ENCODE measurements around the gene HDAC7.

HDAC7 gene

GRCh38 chr12:47753021-47754001 is 66.4 kb downstream of the HDAC7 start:
- POLR2A ChIA-PET: interaction anchor here (1.6 kb wide), 1 partner anchor 16 kb away, joined by 5 read pairs; no protein-coding TSS in a partner anchor
- no peak for DNase-seq (ENCODE audit: extremely low spot score)
- TF ChIP-seq BHLHE40 (IDR thresholded peaks at IDR 0.05; ENCODE audit: borderline replicate concordance) (no peak), L3MBTL2 (conservative IDR thresholded peaks at IDR 0.05) (no peak), ELF4 (IDR thresholded peaks at IDR 0.05) (no peak), PKNOX1 (IDR thresholded peaks at IDR 0.05) (no peak), SP1 (IDR thresholded peaks at IDR 0.05) (no peak)
- CTCF ChIA-PET: interaction anchor here (0.8 to 2.1 kb wide), 5 partner anchors 9 to 19 kb away, joined by 3 to 11 read pairs (median 3); no protein-coding TSS in a partner anchor

GRCh38 chr12:47752552-47752951 is 67.2 kb downstream of the HDAC7 start:
- ChIA-PET POLR2A (no interaction called here), CTCF (interaction anchor here (1.0 to 2.1 kb wide), 3 partner anchors 10 to 20 kb away, joined by 3 to 11 read pairs (median 3); no protein-coding TSS in a partner anchor)
- no peak for DNase-seq (ENCODE audit: extremely low spot score)
- no peak for TF ChIP-seq SUZ12 (IDR thresholded peaks at IDR 0.05)
- TF ChIP-seq L3MBTL2 (conservative IDR thresholded peaks at IDR 0.05): no peak
- no peak for TF ChIP-seq PKNOX1 (IDR thresholded peaks at IDR 0.05)
- TF ChIP-seq CTBP1 (IDR thresholded peaks at IDR 0.05; ENCODE audit: borderline replicate concordance): no peak
- no peak for TF ChIP-seq ZNF384 (IDR thresholded peaks at IDR 0.05)
- TF ChIP-seq FOXM1 (IDR thresholded peaks at IDR 0.05; ENCODE audit: borderline replicate concordance): no peak
- no peak for TF ChIP-seq ELF4 (IDR thresholded peaks at IDR 0.05)
- no peak for TF ChIP-seq HDGF (IDR thresholded peaks at IDR 0.05; ENCODE audit: borderline replicate concordance)
- no peak for TF ChIP-seq ARNT (IDR thresholded peaks at IDR 0.05)

GRCh38 chr12:47752121-47752520 is 67.6 kb downstream of the HDAC7 start:
- DNase-seq (ENCODE audit: extremely low spot score): no peak
- TF ChIP-seq LEF1 (IDR thresholded peaks at IDR 0.05; ENCODE audit: borderline replicate concordance) (no peak), FOXM1 (IDR thresholded peaks at IDR 0.05; ENCODE audit: borderline replicate concordance) (no peak), HDGF (IDR thresholded peaks at IDR 0.05; ENCODE audit: borderline replicate concordance) (no peak), ELF4 (IDR thresholded peaks at IDR 0.05) (no peak), FOXK2 (IDR thresholded peaks at IDR 0.05) (no peak), ARNT (IDR thresholded peaks at IDR 0.05) (no peak), SP1 (IDR thresholded peaks at IDR 0.05) (no peak), NFRKB (IDR thresholded peaks at IDR 0.05) (no peak), L3MBTL2 (conservative IDR thresholded peaks at IDR 0.05) (no peak), SUZ12 (IDR thresholded peaks at IDR 0.05) (no peak), CTBP1 (IDR thresholded peaks at IDR 0.05; ENCODE audit: borderline replicate concordance) (no peak), BHLHE40 (IDR thresholded peaks at IDR 0.05; ENCODE audit: borderline replicate concordance) (no peak), PKNOX1 (IDR thresholded peaks at IDR 0.05) (no peak), ZNF384 (IDR thresholded peaks at IDR 0.05) (no peak), FOXA1 (IDR thresholded peaks at IDR 0.05) (no peak)
- POLR2A ChIA-PET: no interaction called here
- CTCF ChIA-PET: interaction anchor here (1.0 to 2.1 kb wide), 3 partner anchors 10 to 20 kb away, joined by 3 to 11 read pairs (median 3); no protein-coding TSS in a partner anchor

- TF ChIP-seq PKNOX1 (IDR thresholded peaks at IDR 0.05): no peak
- TF ChIP-seq FOXA1 (IDR thresholded peaks at IDR 0.05): no peak
- TF ChIP-seq L3MBTL2 (conservative IDR thresholded peaks at IDR 0.05): no peak
- TF ChIP-seq SP1 (IDR thresholded peaks at IDR 0.05): no peak
- TF ChIP-seq NFRKB (IDR thresholded peaks at IDR 0.05): no peak
- TF ChIP-seq CTBP1 (IDR thresholded peaks at IDR 0.05; ENCODE audit: borderline replicate concordance): no peak
- no peak for TF ChIP-seq FOXM1 (IDR thresholded peaks at IDR 0.05; ENCODE audit: borderline replicate concordance)
- DNase-seq (ENCODE audit: extremely low spot score): no peak
- POLR2A ChIA-PET: no interaction called here
- CTCF ChIA-PET: interaction anchor here (2.1 kb wide), 1 partner anchor 9 kb away, joined by 11 read pairs; no protein-coding TSS in a partner anchor
Observed at GRCh38 chr12:47751561-47751960, 68.1 kb downstream of the HDAC7 start.

GRCh38 chr12:47750916-47751470 is 68.7 kb downstream of the HDAC7 start:
- POLR2A ChIA-PET: no interaction called here
- no peak for DNase-seq (ENCODE audit: extremely low spot score)
- no peak for TF ChIP-seq FOXM1 (IDR thresholded peaks at IDR 0.05; ENCODE audit: borderline replicate concordance)
- TF ChIP-seq TARDBP (IDR thresholded peaks at IDR 0.05): no peak
- TF ChIP-seq HDGF (IDR thresholded peaks at IDR 0.05; ENCODE audit: borderline replicate concordance): no peak
- TF ChIP-seq ELF4 (IDR thresholded peaks at IDR 0.05): no peak
- TF ChIP-seq L3MBTL2 (conservative IDR thresholded peaks at IDR 0.05): no peak
- no peak for TF ChIP-seq LEF1 (IDR thresholded peaks at IDR 0.05; ENCODE audit: borderline replicate concordance)
- TF ChIP-seq ARNT (IDR thresholded peaks at IDR 0.05): no peak
- CTCF ChIA-PET: no interaction called here
